Dermis microvascular lymphatic vessel endothelial cell (primary cell): Measurements from ENCODE around the gene PLCG2. TPM values are rescaled to one million over a fixed set of nuclear protein-coding genes. Genes with fewer than 3 reads are reported as not detected.

Experiments used
- DNase-seq, 2 donors: peaks; one replicate each; pipeline versions ENCODE4 v3.0.0 to v3.0.0-alpha.2; 2010; ENCODE audit warnings: low read depth in 2 of 2
- total RNA-seq: library from RNA; depleted of rRNA; stranded (reverse); fragments of >200 nt; gene quantifications from 2 replicates; pipeline ENCODE4 v1.2.1, GENCODE V29; 2014

PLCG2 gene
- total RNA-seq, 1 donor from 2014 or later: 10.4 TPM

GRCh38 chr16:81816351-81816750 is 37.3 kb downstream of the PLCG2 start:
- DNase-seq: no peak

GRCh38 chr16:81816793-81817210 is 37.7 kb downstream of the PLCG2 start:
- DNase-seq: no peak

GRCh38 chr16:81817296-81817695 is 38.2 kb downstream of the PLCG2 start:
- DNase-seq: no peak

- no peak for DNase-seq
Measured at GRCh38 chr16:81817789-81818567, 38.9 kb downstream of the PLCG2 start.

- peak; percentile 61 to 75 for DNase-seq
Measured at GRCh38 chr16:81818568-81818896, 39.4 kb downstream of the PLCG2 start.

- no peak for DNase-seq
Measured at GRCh38 chr16:81818905-81819304, 39.8 kb downstream of the PLCG2 start.

GRCh38 chr16:81821436-81822128 is 42.5 kb downstream of the PLCG2 start:
- DNase-seq: no peak

GRCh38 chr16:81823111-81823510 is 44.0 kb downstream of the PLCG2 start:
- DNase-seq: peak in 1 of 2 donors; percentile 41

GRCh38 chr16:81823734-81824133 is 44.6 kb downstream of the PLCG2 start:
- no peak for DNase-seq

GRCh38 chr16:81826523-81826922 is 47.4 kb downstream of the PLCG2 start:
- no peak for DNase-seq

- no peak for DNase-seq
Measured at GRCh38 chr16:81830845-81831540, 51.9 kb downstream of the PLCG2 start.

GRCh38 chr16:81831722-81832126 is 52.6 kb downstream of the PLCG2 start:
- DNase-seq: no peak

GRCh38 chr16:81832801-81833547 is 53.9 kb downstream of the PLCG2 start:
- no peak for DNase-seq

- no peak for DNase-seq
Measured at GRCh38 chr16:81833751-81834150, 54.7 kb downstream of the PLCG2 start.

- no peak for DNase-seq
Measured at GRCh38 chr16:81834868-81835267, 55.8 kb downstream of the PLCG2 start.

GRCh38 chr16:81836279-81837054 is 57.4 kb downstream of the PLCG2 start:
- no peak for DNase-seq

GRCh38 chr16:81837312-81837751 is 58.2 kb downstream of the PLCG2 start:
- DNase-seq: no peak

- DNase-seq: peak; percentile 21 to 65
Measured at GRCh38 chr16:81838794-81839193, 59.7 kb downstream of the PLCG2 start.

GRCh38 chr16:81841722-81842121 is 62.6 kb downstream of the PLCG2 start:
- DNase-seq: no peak

- DNase-seq: no peak
Measured at GRCh38 chr16:81842564-81843242, 63.6 kb downstream of the PLCG2 start.
